ENCODE measurements around the gene KIF1A.

Gene KIF1A

DNA sequence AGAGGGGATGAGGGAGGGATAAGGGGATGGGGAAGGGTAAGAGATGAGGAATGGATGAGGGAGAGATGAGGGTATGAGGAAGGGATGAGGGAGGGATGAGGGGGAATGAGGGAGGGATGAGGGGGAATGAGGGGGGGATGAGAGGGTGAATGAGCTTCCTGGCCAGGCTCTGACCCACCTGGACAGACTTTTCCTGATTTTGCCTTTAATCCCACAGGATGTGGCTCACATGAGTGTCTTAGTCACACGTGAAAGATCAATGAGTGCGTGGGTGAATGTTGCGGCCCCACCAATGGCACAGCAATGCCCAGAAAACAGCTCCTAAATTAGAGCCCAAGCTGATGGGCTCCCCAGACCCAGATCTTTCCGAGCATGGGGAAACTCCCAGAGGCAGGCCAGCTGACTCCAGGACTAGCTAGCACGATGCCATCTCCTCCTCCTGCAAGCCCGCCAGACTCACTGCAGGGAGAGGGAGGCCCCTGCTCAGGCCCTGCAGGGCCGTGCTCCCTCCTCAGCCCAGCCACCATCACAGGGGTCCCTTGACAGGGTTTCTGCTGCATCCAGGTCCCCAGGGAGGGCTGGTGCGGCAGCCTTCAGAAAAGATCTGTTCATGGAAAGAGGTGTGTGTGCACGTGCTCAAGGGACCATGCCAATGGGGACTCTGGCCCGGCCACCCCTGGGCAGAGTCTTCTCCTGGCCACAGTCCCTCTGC is 87.0 kb downstream of the KIF1A start:
- DNase-seq, result no peak

DNA sequence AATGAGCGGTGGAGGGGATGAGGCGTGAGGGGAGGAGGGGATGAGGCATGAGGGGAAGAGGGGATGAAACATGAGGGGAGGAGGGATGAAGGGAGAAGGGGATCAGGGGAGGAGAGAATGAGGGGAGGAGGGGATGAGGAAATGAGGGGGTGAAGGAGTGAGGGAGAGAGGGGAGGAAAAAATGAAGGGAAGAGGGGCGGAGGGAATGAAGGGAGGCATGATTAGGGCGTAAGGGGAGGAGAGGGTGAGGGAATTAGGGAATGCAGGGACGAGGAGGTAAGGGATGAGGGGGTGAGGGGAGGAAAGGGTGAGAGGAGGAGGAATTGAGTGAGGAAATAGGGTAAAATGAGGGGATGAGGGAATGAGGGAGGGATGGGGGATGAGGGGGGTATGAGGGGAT is 87.8 kb downstream of the KIF1A start:
- DNase-seq, result no peak

DNA sequence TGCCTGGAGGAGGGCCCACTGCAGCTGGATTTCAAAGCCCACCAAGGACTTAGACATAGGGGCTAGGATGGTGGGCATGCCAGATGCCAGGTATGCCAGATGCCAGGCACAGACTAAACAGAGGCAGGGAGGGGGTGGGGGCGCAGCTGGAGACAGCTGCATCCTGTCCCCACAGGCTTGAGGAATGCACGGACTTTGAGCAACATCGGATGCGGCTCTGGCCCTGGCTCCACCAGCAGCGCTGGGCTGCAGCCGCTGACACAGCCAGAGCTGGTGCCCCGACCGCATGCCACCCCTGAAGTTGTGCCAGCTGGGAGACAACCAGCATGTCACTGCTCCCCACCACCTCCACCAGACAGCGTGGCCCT is 88.9 kb downstream of the KIF1A start:
- no peak for DNase-seq

DNA sequence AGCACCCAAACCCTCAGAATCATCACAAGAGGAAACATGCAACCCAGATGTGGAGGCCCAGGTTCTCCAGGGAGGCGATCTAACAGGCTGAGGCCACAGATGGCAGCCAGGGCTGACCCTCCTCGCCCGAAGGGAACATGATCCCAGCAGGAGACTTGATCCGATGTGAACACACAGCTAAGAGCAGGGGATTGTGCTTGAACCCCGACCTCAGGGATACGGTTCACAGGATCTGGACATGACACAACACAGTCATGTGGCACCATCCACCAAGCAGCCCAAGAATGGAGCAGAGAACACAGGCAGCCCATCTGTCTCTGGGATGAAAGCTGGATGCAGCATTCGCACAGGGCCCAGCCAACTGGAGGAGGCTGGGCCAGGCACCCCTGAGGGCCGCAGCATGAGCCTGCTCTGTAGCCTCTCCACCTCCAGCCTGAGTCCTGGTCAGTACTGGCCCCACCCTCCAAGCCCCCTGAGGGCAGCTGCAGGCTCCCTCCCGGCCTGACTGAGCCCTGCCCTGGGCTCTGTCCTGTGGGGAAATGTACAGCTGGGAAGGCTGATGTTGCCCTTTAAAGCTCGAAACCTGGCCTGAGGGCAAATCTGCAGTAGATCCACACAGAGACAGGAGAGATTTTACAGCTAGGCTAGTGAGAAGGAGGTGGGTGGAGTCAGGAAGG is 89.4 kb downstream of the KIF1A start:
- DNase-seq, result no peak

DNA sequence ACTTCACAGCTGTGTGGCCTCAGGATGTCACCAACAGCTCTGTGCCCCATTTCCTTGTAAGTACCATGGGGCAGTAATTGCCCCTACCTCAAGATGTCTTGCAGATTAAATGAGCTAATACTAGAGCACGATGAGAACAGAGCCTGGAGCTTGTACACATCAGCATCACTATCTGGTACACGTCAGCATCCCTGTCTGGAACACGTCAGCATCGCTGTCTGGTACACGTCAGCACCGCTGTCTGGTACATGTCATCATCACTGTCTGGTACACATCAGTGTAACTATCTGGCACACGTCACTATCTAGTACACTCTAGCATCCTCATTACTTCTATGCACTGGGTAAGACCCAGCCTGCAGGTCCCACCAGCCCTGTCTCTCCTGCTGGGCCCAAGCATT is 91.2 kb downstream of the KIF1A start:
- DNase-seq, result no peak

DNA sequence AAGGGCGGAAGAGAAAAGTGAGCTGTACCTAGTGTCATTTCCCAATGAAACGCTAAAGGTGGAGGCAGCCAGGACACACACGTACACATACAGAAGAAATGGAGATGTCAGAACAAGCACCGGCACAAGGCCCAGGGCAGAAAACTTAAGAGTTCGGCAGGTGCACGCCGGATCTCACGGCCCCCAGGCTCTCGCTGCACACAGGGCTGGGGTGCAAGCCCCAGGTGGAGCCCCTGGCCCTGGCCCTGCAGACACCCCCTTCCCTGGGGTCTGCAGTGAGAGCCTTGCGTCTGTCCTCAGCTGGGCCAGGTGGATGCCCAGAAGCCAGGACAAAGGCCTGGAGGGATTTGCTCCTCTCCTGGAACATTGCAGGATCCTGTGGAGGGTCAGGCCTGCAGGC is 91.7 kb downstream of the KIF1A start:
- no peak for DNase-seq

DNA sequence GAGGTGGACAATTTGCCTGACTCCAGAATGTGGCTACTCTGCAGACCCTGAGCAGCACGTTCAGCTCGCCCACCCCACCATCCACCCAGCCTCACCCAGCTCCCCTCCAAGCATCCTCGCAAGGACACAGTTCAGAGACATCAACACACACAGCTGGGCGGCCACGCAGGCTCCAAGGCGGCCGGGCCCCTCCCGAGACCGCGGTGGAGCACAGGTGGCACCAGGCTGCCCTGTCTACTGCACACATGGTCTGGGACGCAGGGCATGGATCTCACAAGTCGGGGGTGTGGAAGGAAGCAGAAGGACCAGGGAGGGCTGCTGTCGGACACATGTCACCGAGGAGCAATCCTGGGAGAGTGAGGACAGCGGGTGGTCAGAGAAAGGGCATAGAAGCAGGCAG is 92.1 kb downstream of the KIF1A start:
- no peak for DNase-seq

DNA sequence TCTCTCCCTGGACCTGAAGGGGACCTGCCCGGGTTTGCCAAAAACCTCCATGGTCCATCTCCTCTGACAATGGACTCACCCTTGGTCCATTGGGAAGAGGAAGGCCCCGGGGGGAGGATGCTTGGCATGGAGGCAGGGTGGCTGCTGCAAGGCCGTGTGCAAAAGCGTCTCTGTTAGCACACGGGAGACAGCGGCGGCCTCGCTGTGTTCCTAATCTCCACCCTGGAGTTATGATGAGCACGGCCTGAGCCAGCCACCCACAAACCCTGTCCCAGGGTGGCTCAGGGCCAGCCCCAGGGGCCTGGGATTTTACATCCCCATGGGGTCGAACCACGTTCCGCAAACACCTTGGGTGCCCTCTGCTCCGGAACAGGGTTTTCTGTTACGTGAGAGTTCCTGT is 92.6 kb downstream of the KIF1A start:
- no peak for DNase-seq

DNA sequence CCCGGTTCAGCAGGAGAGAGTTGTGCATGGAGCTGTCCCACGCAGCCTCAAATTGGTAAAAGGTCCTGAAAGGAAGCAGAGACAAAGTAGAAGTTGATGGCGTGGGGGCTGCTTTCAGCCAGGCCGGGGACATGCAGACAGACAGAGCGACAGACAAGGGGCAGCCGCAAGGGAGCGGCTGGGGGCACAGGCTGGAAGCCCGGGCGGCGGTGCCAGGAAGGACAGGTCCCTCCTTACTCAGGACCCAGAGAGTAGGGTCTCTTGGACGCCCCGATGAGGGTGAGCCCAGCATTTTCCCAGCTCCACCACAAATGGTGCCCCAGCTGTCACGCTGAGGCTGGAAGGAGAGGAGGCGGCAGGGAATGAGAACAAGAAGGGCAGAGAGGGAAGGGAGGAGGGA is 93.1 kb downstream of the KIF1A start:
- no peak for DNase-seq

DNA sequence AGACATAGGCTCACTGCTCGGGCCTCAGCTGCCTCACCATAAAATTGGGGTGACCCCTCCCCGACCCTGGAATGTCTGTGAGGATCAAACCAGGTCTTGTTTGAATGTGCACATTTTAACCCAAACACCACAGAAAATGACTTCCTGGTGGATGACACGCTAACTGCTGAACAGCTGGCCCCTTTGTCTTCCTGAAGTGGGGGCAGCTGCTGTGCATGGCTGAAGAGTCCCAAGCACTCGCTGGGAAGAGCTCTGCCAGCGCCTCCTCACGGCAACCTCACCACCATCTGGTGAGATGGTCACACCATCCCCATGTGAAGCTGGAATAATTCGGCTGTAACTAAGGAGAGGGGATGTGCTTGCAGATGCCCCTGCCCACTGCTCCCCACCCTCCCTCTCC is 94.3 kb downstream of the KIF1A start:
- no peak for DNase-seq

DNA sequence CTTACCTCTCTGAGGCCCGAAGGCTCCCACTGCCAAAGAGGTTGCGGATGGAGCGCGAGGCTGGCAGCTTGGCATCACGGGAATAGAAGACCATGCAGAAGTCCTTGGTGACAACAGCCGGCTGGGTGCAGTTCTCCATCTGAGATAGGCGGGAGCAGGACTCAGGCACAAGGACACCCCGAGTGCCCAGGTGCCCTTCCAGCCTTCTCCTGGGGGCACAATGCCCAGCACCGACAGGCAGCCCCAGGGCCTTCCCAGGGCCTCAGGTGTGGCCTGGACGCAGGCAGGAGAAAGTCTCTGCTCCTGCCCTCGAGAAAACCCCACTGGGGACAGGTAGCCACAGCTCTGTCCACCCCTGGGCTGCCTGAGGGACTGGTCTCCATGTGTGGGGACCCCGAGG is 94.8 kb downstream of the KIF1A start:
- DNase-seq, result no peak

DNA sequence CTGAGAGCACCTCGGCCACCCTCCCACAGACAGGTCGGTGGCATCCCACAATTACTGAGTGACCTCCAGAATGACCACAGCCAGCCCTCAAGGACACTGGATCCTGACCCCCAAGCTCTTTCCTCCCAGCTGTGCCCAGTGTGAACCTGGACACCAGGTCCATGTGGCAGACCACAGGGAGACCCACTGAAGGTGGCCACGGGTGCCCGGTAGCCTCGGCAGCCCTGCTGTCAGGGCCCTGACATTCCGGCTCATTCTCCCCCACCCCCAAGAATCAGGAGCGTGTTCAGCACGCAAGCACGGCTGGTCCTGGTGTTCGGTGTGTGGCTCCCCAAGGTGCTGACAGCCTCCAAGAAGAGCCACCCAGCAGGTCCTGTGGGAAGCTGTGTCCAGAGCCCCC is 95.6 kb downstream of the KIF1A start:
- no peak for DNase-seq

DNA sequence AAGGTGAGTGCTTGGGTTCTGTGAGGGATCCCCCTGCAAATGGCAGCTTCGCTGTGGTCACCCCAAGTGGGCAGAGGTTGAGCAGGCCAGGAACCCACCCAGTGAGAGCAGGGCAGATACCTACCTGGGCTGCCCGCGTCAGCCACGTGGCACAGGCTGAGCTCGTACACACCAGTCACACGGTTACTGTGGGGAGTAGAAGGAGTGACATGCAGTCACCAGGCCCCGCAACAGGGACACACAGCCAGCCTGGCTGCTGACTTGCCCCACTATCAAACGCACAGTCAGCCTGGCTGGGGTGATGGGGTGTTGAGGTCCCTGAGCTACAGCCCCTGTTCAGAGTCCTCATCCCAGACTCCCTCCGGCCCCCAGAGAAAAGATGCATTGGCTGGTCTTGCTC is 96.2 kb downstream of the KIF1A start:
- no peak for DNase-seq

DNA sequence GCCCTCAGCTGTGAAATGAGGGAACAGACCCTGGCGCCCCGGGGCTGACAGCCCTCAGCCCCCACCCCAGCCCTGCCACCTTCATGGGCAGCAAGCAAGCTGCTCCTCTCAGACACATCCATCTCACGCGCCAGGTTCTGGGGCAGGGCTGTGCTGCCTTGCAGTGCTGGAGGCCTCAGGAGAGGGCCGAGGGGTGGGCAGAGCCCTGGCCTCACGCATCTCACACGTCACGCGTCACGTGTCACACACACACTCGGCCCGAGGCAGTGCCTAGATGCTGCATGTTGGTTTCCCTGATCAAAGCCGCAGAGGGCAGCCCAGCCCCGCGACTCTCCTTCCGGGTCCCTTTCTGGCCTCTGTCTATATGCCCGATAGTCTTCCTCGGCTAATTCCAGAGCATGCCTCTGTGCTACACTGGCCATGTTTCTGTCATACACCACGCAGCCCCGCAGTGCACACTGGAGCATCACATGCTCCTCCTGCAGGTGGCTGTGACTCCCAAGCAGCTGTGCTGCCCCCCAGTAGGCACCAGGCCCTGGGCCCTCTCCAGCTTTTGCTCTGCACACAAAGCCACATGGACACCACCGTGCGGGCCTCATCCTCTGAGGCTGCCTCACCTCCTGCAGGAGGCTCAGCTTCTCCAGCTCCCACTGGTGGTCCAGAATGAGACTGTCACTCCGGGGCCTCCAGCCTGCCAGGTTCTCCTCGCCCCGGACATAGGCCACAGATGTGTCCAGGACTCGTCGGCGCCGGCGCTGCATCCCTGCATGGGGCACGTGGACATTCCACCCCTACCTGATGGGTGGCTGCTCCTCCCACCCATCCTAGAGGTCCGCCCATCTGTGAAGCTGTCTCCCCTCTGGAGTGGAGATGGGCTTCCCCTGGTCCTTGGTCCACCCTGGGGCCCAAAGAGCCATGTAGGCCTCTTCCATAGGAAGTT is 97.0 kb downstream of the KIF1A start:
- no peak for DNase-seq

DNA sequence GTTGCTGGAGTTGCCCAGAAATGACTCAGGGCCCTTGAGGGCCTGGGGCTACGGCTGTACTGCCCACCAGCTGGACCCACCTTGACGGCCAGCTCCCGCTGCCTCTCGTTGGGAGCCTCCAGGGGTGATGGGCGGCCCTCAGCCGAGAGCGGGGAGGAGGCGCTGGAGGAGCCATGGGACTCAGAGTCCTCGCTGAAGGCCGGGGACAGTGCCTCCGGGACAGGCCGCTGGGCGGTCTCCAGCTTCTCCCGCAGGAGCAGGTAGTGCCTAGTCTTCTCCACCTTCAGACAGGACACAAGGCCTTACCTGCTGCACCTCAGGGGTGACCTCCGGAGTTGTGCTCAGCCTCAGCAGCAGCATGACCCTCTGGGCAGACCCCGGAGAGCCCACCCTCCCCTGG is 97.6 kb downstream of the KIF1A start:
- no peak for DNase-seq

DNA sequence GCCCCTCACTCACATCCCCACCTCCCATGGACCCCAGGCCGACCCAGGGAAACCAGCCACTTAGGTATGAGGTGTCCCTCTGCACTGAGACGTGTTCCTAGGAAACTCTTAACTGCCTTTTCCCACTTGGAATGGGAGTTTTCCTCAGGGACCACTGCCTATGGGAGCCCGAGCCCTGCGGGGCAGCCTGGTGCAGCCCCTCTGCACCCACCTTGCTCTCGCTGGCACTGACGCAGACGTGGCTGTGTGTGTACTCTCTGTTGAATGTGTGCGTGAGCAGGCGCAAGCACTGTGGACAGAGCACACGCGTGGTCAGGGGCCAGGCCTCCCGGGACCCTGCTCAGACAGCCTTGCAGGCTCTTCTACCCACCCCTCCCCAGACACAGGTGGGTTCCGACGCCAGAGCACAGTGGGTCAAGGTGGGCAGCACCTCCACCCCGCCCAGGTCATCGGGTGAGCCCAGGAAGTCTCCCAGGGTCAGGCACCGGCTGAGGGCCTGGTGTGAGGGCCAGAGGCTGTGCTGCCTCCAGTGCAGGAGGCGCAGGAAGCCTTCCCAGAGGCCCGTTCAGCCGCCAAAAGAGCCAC is 98.3 kb downstream of the KIF1A start:
- no peak for DNase-seq

DNA sequence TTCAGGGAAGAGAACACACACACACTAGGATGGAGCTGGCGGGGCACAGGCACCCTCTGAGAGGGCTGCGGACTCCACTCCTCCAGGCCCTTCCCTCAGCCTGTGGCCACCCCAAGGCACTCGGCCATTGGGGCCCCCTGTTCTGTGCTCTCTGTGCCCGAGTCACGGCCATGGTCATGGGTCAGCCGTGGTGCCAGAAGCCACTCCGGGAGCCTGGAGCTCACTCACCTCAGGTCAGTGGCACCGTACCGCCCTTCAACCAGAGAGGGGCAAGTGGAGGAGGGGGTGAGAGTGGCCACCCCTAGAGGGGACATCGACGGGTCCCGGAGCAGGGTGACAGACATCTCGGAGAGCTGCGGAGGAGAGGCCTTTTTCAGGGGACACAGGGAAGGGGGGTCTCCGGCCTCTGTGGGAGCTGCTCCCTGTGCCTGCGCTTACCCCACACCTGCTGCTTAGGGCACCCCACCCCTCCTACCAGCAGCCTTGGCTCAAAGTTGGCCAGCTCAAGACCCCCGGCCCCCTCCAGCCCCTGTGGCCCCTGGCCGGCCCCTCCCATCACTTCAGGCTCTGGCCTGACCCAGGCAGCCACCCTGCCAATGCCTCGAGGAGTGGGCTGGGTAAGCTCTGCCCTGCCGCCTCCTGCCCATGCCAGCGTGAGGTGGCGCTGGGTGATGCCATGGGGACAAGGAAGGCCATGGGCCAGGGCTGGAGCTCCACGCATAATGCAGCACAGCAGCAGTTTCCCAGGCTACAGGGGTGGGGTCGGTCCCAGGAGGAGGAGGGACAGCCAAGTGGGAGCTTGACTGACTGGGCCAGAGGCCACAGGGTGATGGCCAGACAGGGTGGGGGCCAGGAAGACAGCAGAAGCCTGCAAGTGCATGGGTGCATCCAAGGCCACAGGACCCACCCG is 99.1 kb downstream of the KIF1A start:
- DNase-seq, result no peak

DNA sequence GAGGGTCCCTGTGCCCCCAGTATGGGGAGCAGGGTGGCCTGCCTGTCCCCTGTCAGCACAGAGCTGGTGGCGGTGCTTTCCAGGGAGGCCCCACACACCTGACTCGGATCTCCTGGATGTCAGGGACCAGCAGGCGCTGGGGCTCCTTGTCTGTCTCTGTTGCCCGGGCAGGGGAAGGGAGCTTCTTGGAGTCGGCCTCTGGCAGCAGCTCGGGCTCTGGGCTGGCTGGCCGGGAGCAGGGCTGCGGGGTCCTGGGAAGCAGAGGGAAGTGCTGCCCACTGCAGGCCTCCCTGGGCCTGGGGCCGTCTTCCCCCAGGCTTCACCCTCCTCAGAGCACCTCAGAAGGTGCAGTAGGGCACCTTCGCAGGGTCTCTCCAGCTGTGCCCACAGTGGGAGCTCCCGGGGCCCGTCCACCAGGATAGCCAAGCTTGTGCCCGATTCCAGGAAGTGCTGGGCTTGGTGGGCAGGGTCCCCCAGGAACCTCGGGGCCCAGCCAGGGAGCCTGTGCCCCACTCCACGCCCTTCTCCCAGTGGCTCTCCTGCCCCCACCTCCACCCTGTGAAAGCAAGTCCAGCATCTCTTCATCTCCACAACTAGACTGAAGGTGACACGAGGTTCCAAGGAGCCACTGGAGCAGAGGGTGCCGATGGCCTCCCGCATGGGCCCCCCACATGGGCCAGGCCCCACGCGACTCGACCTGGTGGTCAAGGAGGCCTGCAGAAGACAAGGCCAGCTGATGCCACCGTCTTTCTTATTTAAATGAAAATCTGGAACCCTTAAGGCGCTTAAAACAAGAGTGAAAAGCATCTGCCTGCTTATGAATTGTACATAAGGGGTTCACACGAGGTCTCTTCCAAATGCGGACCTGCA is 100.1 kb downstream of the KIF1A start:
- no peak for DNase-seq

DNA sequence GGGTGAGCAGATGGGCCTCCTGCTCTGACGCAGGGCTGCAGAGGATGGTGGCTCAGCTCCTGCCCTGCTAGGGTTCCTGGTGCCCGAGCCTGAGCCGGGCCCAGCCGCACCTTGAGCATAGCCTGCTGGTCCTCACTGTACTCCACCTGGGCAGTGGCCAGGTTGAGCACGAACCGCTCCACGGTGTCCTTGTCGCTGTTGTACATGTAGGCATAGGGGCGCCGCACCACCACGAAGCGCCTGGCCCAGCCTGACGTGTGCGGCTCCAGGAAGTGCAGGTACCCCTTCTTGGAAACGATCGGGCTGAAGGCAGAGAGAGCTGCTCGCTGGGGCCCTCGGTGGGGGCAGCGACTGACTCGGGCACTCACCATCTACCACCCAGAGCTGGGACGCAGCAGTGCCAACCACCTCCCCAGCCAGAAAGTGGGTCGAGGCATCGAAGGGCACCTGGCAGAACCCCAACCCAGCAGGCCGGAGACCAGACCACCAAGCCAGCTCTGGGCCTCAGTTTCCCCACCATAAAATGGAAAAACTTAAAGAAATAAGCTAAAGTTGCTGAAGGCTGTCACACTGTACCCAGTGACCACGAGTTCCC is 101.0 kb downstream of the KIF1A start:
- no peak for DNase-seq

DNA sequence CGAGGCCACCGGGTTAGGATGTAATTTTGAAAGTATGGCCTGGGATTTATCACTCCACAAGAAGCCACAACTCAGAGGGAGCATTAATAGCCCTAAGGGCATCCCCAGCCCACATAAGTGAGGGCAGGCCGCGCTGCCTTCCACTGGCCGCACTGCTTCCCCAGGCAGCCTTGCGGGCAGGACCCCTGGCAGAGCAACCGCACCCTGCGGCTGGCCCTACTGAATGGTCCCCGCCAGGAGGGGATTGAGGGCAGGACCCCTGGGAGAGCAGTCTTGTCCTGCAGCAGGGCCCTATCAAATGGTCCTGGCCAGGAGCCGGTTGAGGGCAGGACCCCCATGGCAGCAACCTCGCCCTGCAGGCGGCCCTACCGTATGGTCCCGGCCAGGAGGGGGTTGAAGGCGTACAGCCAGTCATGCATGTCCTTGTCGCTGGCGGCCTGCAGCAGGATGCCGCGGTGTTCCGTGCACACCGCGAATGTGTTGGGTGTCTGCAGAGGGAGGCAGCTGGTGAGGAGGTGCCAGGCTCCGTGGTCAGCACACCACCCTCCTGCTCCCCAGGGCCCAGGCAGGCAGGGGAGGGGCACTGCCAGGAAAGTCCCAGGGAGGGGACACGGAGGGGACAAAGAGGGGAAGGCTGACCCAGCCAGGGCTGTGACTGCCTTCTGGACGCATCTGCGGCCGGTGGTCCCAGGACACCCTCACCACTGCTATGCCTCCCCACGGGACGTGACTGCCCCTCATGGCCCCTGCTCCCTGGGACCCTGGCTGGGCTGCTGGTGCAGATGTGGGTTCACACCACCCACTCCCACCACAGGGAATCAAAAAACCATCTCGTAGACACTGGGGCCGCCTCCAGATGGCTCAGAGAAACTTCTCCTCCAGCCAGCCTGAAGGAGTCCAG is 102.1 kb downstream of the KIF1A start:
- DNase-seq, result no peak

Measured in fibroblast of skin of abdomen (primary cell).